GM18519 (cell line): Measurements from ENCODE around the gene SLC10A1.

ENCODE experiments used
- ATAC-seq: cut with Tn5 transposase; IDR thresholded peaks from one replicate; pipeline ENCODE4 v1.9.1; 2021; ENCODE audit warnings: mild to moderate bottlenecking, moderate library complexity; ENCODE audit not compliant: unreplicated experiment, low FRiP score

Gene SLC10A1

GRCh38 chr14:69811227-69811867, 14.3 kb upstream of the SLC10A1 start:
- no peak for ATAC-seq

GRCh38 chr14:69808919-69809808, 12.1 kb upstream of the SLC10A1 start:
- no peak for ATAC-seq

- no peak for ATAC-seq
These were observed 10.2 kb upstream of the SLC10A1 start for GRCh38 chr14:69807192-69807591.

- no peak for ATAC-seq
These were observed 7.9 kb upstream of the SLC10A1 start for GRCh38 chr14:69804902-69805301.

GRCh38 chr14:69803753-69804152, 6.7 kb upstream of the SLC10A1 start:
- no peak for ATAC-seq

- ATAC-seq = no peak
These were observed 1.3 kb upstream of the SLC10A1 start for GRCh38 chr14:69798339-69798735.

GRCh38 chr14:69797573-69798338, 715 bp upstream of the SLC10A1 start:
- no peak for ATAC-seq

GRCh38 chr14:69795691-69796090, 1.4 kb downstream of the SLC10A1 start:
- no peak for ATAC-seq

- ATAC-seq = no peak
These were observed 2.2 kb downstream of the SLC10A1 start for GRCh38 chr14:69794791-69795190.

- no peak for ATAC-seq
These were observed 4.1 kb downstream of the SLC10A1 start for GRCh38 chr14:69792887-69793421.

GRCh38 chr14:69789118-69789640, 7.9 kb downstream of the SLC10A1 start:
- no peak for ATAC-seq

- ATAC-seq = no peak
These were observed 10.4 kb downstream of the SLC10A1 start for GRCh38 chr14:69786603-69787002.

GRCh38 chr14:69784942-69785341, 12.1 kb downstream of the SLC10A1 start:
- no peak for ATAC-seq

GRCh38 chr14:69780952-69781351, 16.1 kb downstream of the SLC10A1 start:
- no peak for ATAC-seq

GRCh38 chr14:69780092-69780491, 16.9 kb downstream of the SLC10A1 start:
- ATAC-seq = no peak

- no peak for ATAC-seq
These were observed 18.0 kb downstream of the SLC10A1 start for GRCh38 chr14:69779088-69779487.

- no peak for ATAC-seq
These were observed 20.1 kb downstream of the SLC10A1 start for GRCh38 chr14:69776875-69777453.

- no peak for ATAC-seq
These were observed 22.0 kb downstream of the SLC10A1 start for GRCh38 chr14:69775012-69775411.

GRCh38 chr14:69773571-69774276, 23.3 kb downstream of the SLC10A1 start:
- no peak for ATAC-seq
